ENCODE data around the gene MOB1B.

MOB1B gene

GRCh38 chr4:70930530-70931256 lies 28.5 kb downstream of the MOB1B start:
- H3K9ac ChIP-seq (ENCODE audit: low read depth, low read length, poor library complexity), result no peak overlapping the region
- no peaks in the 10 kb centered on the region for H3K27me3 ChIP-seq (ENCODE audit: control insufficient read depth in 3 of 3, insufficient read depth in 3 of 3, low read depth in 1 of 3, low read length in 3 of 3)
- no peak overlapping the region for H2BK5ac ChIP-seq (ENCODE audit: low read length)
- no peak overlapping the region for H2BK15ac ChIP-seq (ENCODE audit: low read length)
- H3K4me3 ChIP-seq (ENCODE audit: low read length in 2 of 2), result no peak overlapping the region
- no peak overlapping the region for H3K14ac ChIP-seq (ENCODE audit: low read length)
- H2AFZ ChIP-seq (ENCODE audit: low read length), result no peak overlapping the region
- H3K36me3 ChIP-seq (replicated peaks in 1 of 2; ENCODE audit: control insufficient read depth in 2 of 2, insufficient read depth in 2 of 2, low read length in 2 of 2), result peaks cover 2 to 42% of the 10 kb centered on the region in 2 donors
- H3K4ac ChIP-seq (ENCODE audit: low read length), result no peak overlapping the region
- peaks cover 0 to 2% of the 10 kb centered on the region in 2 donors for H3K4me1 ChIP-seq (ENCODE audit: control insufficient read depth in 2 of 2, insufficient read depth in 1 of 2, low read depth in 1 of 2, low read length in 2 of 2)
- H3K9me3 ChIP-seq (replicated peaks in 1 of 2; ENCODE audit: control insufficient read depth in 2 of 2, insufficient read depth in 1 of 2, low read depth in 1 of 2, low read length in 2 of 2), result peaks cover 0 to 14% of the 10 kb centered on the region in 2 donors
- H4K91ac ChIP-seq (ENCODE audit: low read depth, low read length, poor library complexity), result no peak overlapping the region
- DNase-seq (ENCODE audit: low spot score), result no peak
- no peaks in the 10 kb centered on the region for H3K79me1 ChIP-seq (ENCODE audit: low read depth, low read length)
- H2BK120ac ChIP-seq (ENCODE audit: low read depth, low read length), result no peak overlapping the region
- no peak overlapping the region for H3K23ac ChIP-seq (ENCODE audit: low read depth, low read length, poor library complexity)
- no peak overlapping the region for H4K8ac ChIP-seq (ENCODE audit: low read depth, low read length)
- no CpG with 5 or more reads among the region's 2 CpGs for WGBS, 2 donors (ENCODE audit: extremely low coverage in 2 of 2, insufficient read length in 2 of 2, insufficient replicate concordance in 1 of 2)
- H2AK5ac ChIP-seq (ENCODE audit: low read depth, low read length), result no peak overlapping the region
- no peak overlapping the region for H3K18ac ChIP-seq (ENCODE audit: low read length)
- no peak overlapping the region for H3K4me2 ChIP-seq (ENCODE audit: insufficient read depth, low read length, poor library complexity, severe bottlenecking)
- no peak overlapping the region for H3K27ac ChIP-seq (replicated peaks; ENCODE audit: low read length)
- no peak overlapping the region for H2BK12ac ChIP-seq (ENCODE audit: low read length)

- no peak overlapping the region for H4K91ac ChIP-seq (ENCODE audit: low read depth, low read length, poor library complexity)
- H4K8ac ChIP-seq (ENCODE audit: low read depth, low read length), result no peak overlapping the region
- no peak overlapping the region for H3K9ac ChIP-seq (ENCODE audit: low read depth, low read length, poor library complexity)
- peaks cover 2 to 44% of the 10 kb centered on the region in 2 donors for H3K36me3 ChIP-seq (replicated peaks in 1 of 2; ENCODE audit: control insufficient read depth in 2 of 2, insufficient read depth in 2 of 2, low read length in 2 of 2)
- DNase-seq (ENCODE audit: low spot score), result no peak
- H3K9me3 ChIP-seq (replicated peaks in 1 of 2; ENCODE audit: control insufficient read depth in 2 of 2, insufficient read depth in 1 of 2, low read depth in 1 of 2, low read length in 2 of 2), result peaks cover 0 to 15% of the 10 kb centered on the region in 2 donors
- no peak overlapping the region for H3K4me3 ChIP-seq (ENCODE audit: low read length in 2 of 2)
- H2BK120ac ChIP-seq (ENCODE audit: low read depth, low read length), result no peak overlapping the region
- no peak overlapping the region for H3K23ac ChIP-seq (ENCODE audit: low read depth, low read length, poor library complexity)
- H2AK5ac ChIP-seq (ENCODE audit: low read depth, low read length), result no peak overlapping the region
- H3K14ac ChIP-seq (ENCODE audit: low read length), result no peak overlapping the region
- H3K27ac ChIP-seq (replicated peaks; ENCODE audit: low read length), result no peak overlapping the region
- no CpG with 5 or more reads among the region's 1 CpG for WGBS, 2 donors (ENCODE audit: extremely low coverage in 2 of 2, insufficient read length in 2 of 2, insufficient replicate concordance in 1 of 2)
- H3K4me2 ChIP-seq (ENCODE audit: insufficient read depth, low read length, poor library complexity, severe bottlenecking), result no peak overlapping the region
- no peaks in the 10 kb centered on the region for H3K27me3 ChIP-seq (ENCODE audit: control insufficient read depth in 3 of 3, insufficient read depth in 3 of 3, low read depth in 1 of 3, low read length in 3 of 3)
- H3K18ac ChIP-seq (ENCODE audit: low read length), result no peak overlapping the region
- H3K4ac ChIP-seq (ENCODE audit: low read length), result no peak overlapping the region
- H3K79me1 ChIP-seq (ENCODE audit: low read depth, low read length), result no peaks in the 10 kb centered on the region
- no peak overlapping the region for H2BK5ac ChIP-seq (ENCODE audit: low read length)
- H3K4me1 ChIP-seq (ENCODE audit: control insufficient read depth in 2 of 2, insufficient read depth in 1 of 2, low read depth in 1 of 2, low read length in 2 of 2), result peaks cover 0 to 2% of the 10 kb centered on the region in 2 donors
- H2BK15ac ChIP-seq (ENCODE audit: low read length), result no peak overlapping the region
- H2AFZ ChIP-seq (ENCODE audit: low read length), result no peak overlapping the region
- H2BK12ac ChIP-seq (ENCODE audit: low read length), result no peak overlapping the region
These were observed 29.2 kb downstream of the MOB1B start for GRCh38 chr4:70931347-70931746.

GRCh38 chr4:70932984-70933383 lies 30.8 kb downstream of the MOB1B start:
- Histone ChIP-seq H3K4ac (ENCODE audit: low read length) (no peak overlapping the region), H2BK5ac (ENCODE audit: low read length) (no peak overlapping the region), H4K91ac (ENCODE audit: low read depth, low read length, poor library complexity) (no peak overlapping the region), H3K4me3 (ENCODE audit: low read length in 2 of 2) (no peak overlapping the region), H3K27me3 (ENCODE audit: control insufficient read depth in 3 of 3, insufficient read depth in 3 of 3, low read depth in 1 of 3, low read length in 3 of 3) (no peaks in the 10 kb centered on the region), H3K9ac (ENCODE audit: low read depth, low read length, poor library complexity) (no peak overlapping the region), H3K14ac (ENCODE audit: low read length) (no peak overlapping the region), H3K18ac (ENCODE audit: low read length) (no peak overlapping the region), H2AFZ (ENCODE audit: low read length) (no peak overlapping the region), H2BK12ac (ENCODE audit: low read length) (no peak overlapping the region), H2BK15ac (ENCODE audit: low read length) (no peak overlapping the region), H4K8ac (ENCODE audit: low read depth, low read length) (no peak overlapping the region), H3K4me2 (ENCODE audit: insufficient read depth, low read length, poor library complexity, severe bottlenecking) (no peak overlapping the region), H3K27ac (replicated peaks; ENCODE audit: low read length) (no peak overlapping the region), H3K23ac (ENCODE audit: low read depth, low read length, poor library complexity) (no peak overlapping the region), H3K36me3 (replicated peaks in 1 of 2; ENCODE audit: control insufficient read depth in 2 of 2, insufficient read depth in 2 of 2, low read length in 2 of 2) (peaks cover 2 to 46% of the 10 kb centered on the region in 2 donors), H3K79me1 (ENCODE audit: low read depth, low read length) (no peaks in the 10 kb centered on the region), H3K9me3 (replicated peaks in 1 of 2; ENCODE audit: control insufficient read depth in 2 of 2, insufficient read depth in 1 of 2, low read depth in 1 of 2, low read length in 2 of 2) (peaks cover 0 to 20% of the 10 kb centered on the region in 2 donors), H2BK120ac (ENCODE audit: low read depth, low read length) (no peak overlapping the region), H2AK5ac (ENCODE audit: low read depth, low read length) (no peak overlapping the region), H3K4me1 (ENCODE audit: control insufficient read depth in 2 of 2, insufficient read depth in 1 of 2, low read depth in 1 of 2, low read length in 2 of 2) (peaks cover 0 to 2% of the 10 kb centered on the region in 2 donors)
- no CpG with 5 or more reads among the region's 2 CpGs for WGBS, 2 donors (ENCODE audit: extremely low coverage in 2 of 2, insufficient read length in 2 of 2, insufficient replicate concordance in 1 of 2)
- no peak for DNase-seq (ENCODE audit: low spot score)

- Histone ChIP-seq H3K36me3 (replicated peaks in 1 of 2; ENCODE audit: control insufficient read depth in 2 of 2, insufficient read depth in 2 of 2, low read length in 2 of 2) (peaks cover 2 to 45% of the 10 kb centered on the region in 2 donors), H2AFZ (ENCODE audit: low read length) (no peak overlapping the region), H3K23ac (ENCODE audit: low read depth, low read length, poor library complexity) (no peak overlapping the region), H3K4me3 (ENCODE audit: low read length in 2 of 2) (no peak overlapping the region), H2BK12ac (ENCODE audit: low read length) (no peak overlapping the region), H2BK120ac (ENCODE audit: low read depth, low read length) (no peak overlapping the region), H3K4ac (ENCODE audit: low read length) (no peak overlapping the region), H3K4me2 (ENCODE audit: insufficient read depth, low read length, poor library complexity, severe bottlenecking) (no peak overlapping the region), H2BK15ac (ENCODE audit: low read length) (no peak overlapping the region), H3K9me3 (replicated peaks in 1 of 2; ENCODE audit: control insufficient read depth in 2 of 2, insufficient read depth in 1 of 2, low read depth in 1 of 2, low read length in 2 of 2) (peaks cover 0 to 33% of the 10 kb centered on the region in 2 donors), H3K4me1 (ENCODE audit: control insufficient read depth in 2 of 2, insufficient read depth in 1 of 2, low read depth in 1 of 2, low read length in 2 of 2) (peaks cover 0 to 2% of the 10 kb centered on the region in 2 donors), H3K27me3 (ENCODE audit: control insufficient read depth in 3 of 3, insufficient read depth in 3 of 3, low read depth in 1 of 3, low read length in 3 of 3) (no peaks in the 10 kb centered on the region), H3K9ac (ENCODE audit: low read depth, low read length, poor library complexity) (no peak overlapping the region), H3K14ac (ENCODE audit: low read length) (no peak overlapping the region), H3K79me1 (ENCODE audit: low read depth, low read length) (peaks cover 6% of the 10 kb centered on the region), H4K8ac (ENCODE audit: low read depth, low read length) (no peak overlapping the region), H4K91ac (ENCODE audit: low read depth, low read length, poor library complexity) (no peak overlapping the region), H2AK5ac (ENCODE audit: low read depth, low read length) (no peak overlapping the region), H3K27ac (replicated peaks; ENCODE audit: low read length) (no peak overlapping the region), H2BK5ac (ENCODE audit: low read length) (no peak overlapping the region), H3K18ac (ENCODE audit: low read length) (no peak overlapping the region)
- no peak for DNase-seq (ENCODE audit: low spot score)
- WGBS, 2 donors (ENCODE audit: extremely low coverage in 2 of 2, insufficient read length in 2 of 2, insufficient replicate concordance in 1 of 2), result no CpG with 5 or more reads among the region's 7 CpGs
These were observed 33.0 kb downstream of the MOB1B start for GRCh38 chr4:70935038-70935695.
